ENCODE data around the gene RALGAPB. TPM values are rescaled to one million over a fixed set of nuclear protein-coding genes. Genes with fewer than 3 reads are reported as not detected.

RALGAPB gene
- polyA plus RNA-seq, 2 of the 4 experiments (the other 2 are of a cell fraction), result 15.1 to 35.9 TPM

DNA sequence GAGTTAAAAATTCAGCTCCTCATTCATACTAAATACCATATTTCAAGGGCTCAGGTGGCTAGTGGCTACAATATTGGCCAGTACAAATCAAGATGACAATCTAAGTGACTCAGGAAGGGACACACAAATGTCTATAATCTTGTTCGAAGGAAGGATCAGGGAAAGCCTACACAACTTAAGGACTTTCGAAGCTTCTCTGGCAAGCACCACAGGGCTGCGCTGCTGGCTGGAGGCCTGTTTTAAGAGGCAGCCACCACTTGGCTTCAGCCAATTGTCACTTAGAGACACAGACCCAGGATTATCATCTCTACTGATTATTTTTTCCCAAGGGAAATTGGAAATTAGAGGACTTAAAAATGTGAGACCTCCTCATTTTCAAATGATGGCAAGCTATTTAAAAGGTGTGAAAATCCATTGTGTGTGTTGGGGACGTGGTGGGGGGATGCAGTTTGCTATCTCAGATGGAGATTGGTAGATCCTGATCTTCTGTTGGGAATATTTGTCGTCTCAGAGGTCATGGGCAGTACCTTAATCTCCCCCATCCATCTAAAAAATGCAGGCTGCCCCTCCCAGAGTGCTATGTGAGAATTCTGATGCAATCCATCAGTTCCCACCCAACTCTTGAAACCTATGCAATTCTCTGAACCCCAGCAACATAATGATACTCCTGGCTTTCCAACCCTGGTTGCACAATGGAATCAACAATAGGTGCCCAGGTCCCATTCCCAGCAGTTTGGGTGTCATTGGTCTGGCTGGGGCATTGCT lies 140.3 kb downstream of the RALGAPB start:
- H3K27ac ChIP-seq, result no peak overlapping the region
- H3K9me3 ChIP-seq, result no peaks in the 10 kb centered on the region
- no peak overlapping the region for H3K4me3 ChIP-seq
- ATAC-seq, result no peak
- CTCF ChIA-PET, result interaction anchor here (0.8 to 1.6 kb wide), 2 partner anchors 20 to 47 kb away, joined by 3 to 7 read pairs; no protein-coding TSS in a partner anchor
- TF ChIP-seq HOXB13 (CRISPR knock-in tag; IDR thresholded peaks at IDR 0.05; ENCODE audit: low read depth), result no peak
- TF ChIP-seq, protein P1, sequence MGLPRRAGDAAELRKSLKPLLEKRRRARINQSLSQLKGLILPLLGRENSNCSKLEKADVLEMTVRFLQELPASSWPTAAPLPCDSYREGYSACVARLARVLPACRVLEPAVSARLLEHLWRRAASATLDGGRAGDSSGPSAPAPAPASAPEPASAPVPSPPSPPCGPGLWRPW (IDR thresholded peaks at IDR 0.05), result no peak
- TF ChIP-seq, protein P2, sequence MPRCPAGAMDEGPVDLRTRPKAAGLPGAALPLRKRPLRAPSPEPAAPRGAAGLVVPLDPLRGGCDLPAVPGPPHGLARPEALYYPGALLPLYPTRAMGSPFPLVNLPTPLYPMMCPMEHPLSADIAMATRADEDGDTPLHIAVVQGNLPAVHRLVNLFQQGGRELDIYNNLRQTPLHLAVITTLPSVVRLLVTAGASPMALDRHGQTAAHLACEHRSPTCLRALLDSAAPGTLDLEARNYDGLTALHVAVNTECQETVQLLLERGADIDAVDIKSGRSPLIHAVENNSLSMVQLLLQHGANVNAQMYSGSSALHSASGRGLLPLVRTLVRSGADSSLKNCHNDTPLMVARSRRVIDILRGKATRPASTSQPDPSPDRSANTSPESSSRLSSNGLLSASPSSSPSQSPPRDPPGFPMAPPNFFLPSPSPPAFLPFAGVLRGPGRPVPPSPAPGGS (IDR thresholded peaks at IDR 0.05), result no peak
- no peak for FAIRE-seq
- peaks cover 18% of the 10 kb centered on the region; the same call in 2 of the 3 replicates for H3K4me1 ChIP-seq
- no peak overlapping the region for H3K4me2 ChIP-seq
- DNase-seq (ENCODE audit: low read depth in 1 of 2, low spot score in 1 of 2), result no peak
- WGBS (ENCODE audit: missing lambda C conversion rate), result 63% methylated on average over 5 of the region's 5 CpGs
- POLR2A ChIA-PET, result no interaction called here

DNA sequence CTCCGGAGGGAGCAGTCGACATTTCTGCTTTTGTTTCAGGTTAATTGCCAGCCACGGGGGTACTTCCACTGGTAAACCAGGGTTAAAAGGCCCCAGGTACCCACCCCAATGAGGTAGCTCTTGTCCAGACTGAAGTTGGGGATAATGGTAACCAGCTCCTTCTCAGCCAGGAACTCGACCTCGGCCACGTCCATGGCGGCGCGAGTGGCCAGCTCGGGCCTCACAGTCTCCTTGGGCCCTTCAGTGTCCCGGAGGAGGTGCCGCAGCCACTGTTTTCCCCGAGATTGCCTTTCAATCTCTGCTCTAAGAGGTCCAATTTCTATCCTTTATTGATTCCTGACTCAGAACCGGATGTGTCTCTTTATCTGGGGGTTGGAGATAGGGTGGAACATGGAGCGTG lies 142.6 kb downstream of the RALGAPB start:
- FAIRE-seq (no peak), ATAC-seq (no peak), DNase-seq (ENCODE audit: low read depth in 1 of 2, low spot score in 1 of 2) (no peak)
- no peak overlapping the region for H3K27ac ChIP-seq
- no peak overlapping the region for H3K4me2 ChIP-seq
- WGBS (ENCODE audit: missing lambda C conversion rate), result 68% methylated on average over 15 of the region's 15 CpGs
- ChIA-PET POLR2A (no interaction called here), CTCF (interaction anchor here (0.7 to 2.0 kb wide), 7 partner anchors 10 to 117 kb away, joined by 3 to 6 read pairs (median 3); no protein-coding TSS in a partner anchor)
- peaks cover 17% of the 10 kb centered on the region; the same call in 2 of the 3 replicates for H3K4me1 ChIP-seq
- H3K4me3 ChIP-seq, result no peak overlapping the region
- TF ChIP-seq EHF (CRISPR knock-in tag; IDR thresholded peaks at IDR 0.05), result no peak
- no peak for TF ChIP-seq GATA3 (IDR thresholded peaks at IDR 0.05; ENCODE audit: borderline replicate concordance)
- no peak for TF ChIP-seq TFCP2L1 (CRISPR knock-in tag; IDR thresholded peaks at IDR 0.05)
- TF ChIP-seq ZFP36 (IDR thresholded peaks at IDR 0.05; ENCODE audit: borderline replicate concordance, partially characterized antibody), result no peak
- TF ChIP-seq MYC (IDR thresholded peaks at IDR 0.05; ENCODE audit: borderline replicate concordance, low read length), result no peak
- no peak for TF ChIP-seq PBX3 (IDR thresholded peaks at IDR 0.05)
- no peak for TF ChIP-seq JUN (IDR thresholded peaks at IDR 0.05)
- no peak for TF ChIP-seq RFX5 (IDR thresholded peaks at IDR 0.05)
- TF ChIP-seq HEYL (CRISPR knock-in tag; IDR thresholded peaks at IDR 0.05), result no peak
- no peak for TF ChIP-seq RNF2 (IDR thresholded peaks at IDR 0.05; ENCODE audit: borderline replicate concordance, low read depth)
- TF ChIP-seq, protein P1 (IDR thresholded peaks at IDR 0.05), result no peak
- no peak for TF ChIP-seq POLR2AphosphoS2 (conservative IDR thresholded peaks at IDR 0.05; ENCODE audit: low read length)
- no peak for TF ChIP-seq ATOH8 (CRISPR knock-in tag; IDR thresholded peaks at IDR 0.05; ENCODE audit: low read depth)
- no peak for TF ChIP-seq MAZ (IDR thresholded peaks at IDR 0.05; ENCODE audit: borderline replicate concordance, low read depth, low read length)
- TF ChIP-seq CBX2 (IDR thresholded peaks at IDR 0.05; ENCODE audit: borderline replicate concordance, low read depth), result no peak
- TF ChIP-seq, protein P3, sequence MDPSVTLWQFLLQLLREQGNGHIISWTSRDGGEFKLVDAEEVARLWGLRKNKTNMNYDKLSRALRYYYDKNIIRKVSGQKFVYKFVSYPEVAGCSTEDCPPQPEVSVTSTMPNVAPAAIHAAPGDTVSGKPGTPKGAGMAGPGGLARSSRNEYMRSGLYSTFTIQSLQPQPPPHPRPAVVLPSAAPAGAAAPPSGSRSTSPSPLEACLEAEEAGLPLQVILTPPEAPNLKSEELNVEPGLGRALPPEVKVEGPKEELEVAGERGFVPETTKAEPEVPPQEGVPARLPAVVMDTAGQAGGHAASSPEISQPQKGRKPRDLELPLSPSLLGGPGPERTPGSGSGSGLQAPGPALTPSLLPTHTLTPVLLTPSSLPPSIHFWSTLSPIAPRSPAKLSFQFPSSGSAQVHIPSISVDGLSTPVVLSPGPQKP (IDR thresholded peaks at IDR 0.05; ENCODE audit: low read depth, low read length), result no peak
- no peak for TF ChIP-seq FOSB (CRISPR knock-in tag; IDR thresholded peaks at IDR 0.05)
- TF ChIP-seq, protein P4, sequence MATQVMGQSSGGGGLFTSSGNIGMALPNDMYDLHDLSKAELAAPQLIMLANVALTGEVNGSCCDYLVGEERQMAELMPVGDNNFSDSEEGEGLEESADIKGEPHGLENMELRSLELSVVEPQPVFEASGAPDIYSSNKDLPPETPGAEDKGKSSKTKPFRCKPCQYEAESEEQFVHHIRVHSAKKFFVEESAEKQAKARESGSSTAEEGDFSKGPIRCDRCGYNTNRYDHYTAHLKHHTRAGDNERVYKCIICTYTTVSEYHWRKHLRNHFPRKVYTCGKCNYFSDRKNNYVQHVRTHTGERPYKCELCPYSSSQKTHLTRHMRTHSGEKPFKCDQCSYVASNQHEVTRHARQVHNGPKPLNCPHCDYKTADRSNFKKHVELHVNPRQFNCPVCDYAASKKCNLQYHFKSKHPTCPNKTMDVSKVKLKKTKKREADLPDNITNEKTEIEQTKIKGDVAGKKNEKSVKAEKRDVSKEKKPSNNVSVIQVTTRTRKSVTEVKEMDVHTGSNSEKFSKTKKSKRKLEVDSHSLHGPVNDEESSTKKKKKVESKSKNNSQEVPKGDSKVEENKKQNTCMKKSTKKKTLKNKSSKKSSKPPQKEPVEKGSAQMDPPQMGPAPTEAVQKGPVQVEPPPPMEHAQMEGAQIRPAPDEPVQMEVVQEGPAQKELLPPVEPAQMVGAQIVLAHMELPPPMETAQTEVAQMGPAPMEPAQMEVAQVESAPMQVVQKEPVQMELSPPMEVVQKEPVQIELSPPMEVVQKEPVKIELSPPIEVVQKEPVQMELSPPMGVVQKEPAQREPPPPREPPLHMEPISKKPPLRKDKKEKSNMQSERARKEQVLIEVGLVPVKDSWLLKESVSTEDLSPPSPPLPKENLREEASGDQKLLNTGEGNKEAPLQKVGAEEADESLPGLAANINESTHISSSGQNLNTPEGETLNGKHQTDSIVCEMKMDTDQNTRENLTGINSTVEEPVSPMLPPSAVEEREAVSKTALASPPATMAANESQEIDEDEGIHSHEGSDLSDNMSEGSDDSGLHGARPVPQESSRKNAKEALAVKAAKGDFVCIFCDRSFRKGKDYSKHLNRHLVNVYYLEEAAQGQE (IDR thresholded peaks at IDR 0.05), result no peak
- no peaks in the 10 kb centered on the region for H3K9me3 ChIP-seq

All from A549 (cell line).